Endothelial cell of umbilical vein (primary cell): ENCODE data around the gene DLL1. TPM values are rescaled to one million over a fixed set of nuclear protein-coding genes. Genes with fewer than 3 reads are reported as not detected.

Experiments
- BruUV-seq: library from RNA; stranded (reverse); fragments of 400-500 nt; replicated peaks from 2 replicates; lab custom pipeline; 2021; lab: Mats Ljungman, UMichigan
- CTCF ChIA-PET: fragments of 300-600, 350-600 bp; sonication (Branson Sonifier 250); formaldehyde crosslinking; loops from one replicate; lab custom pipeline; 2021; ENCODE audit warnings: antibody characterized with exemption, inconsistent platforms; lab: Charles Lee
- POLR2A ChIA-PET: fragments of 300-600, 350-600 bp; sonication (Branson Sonifier 250); formaldehyde crosslinking; loops from one replicate; lab custom pipeline; 2021; ENCODE audit warnings: antibody characterized with exemption, inconsistent platforms; lab: Charles Lee
- DNase-seq: peaks from one replicate; pipeline ENCODE4 v3.0.0-alpha.2; 2011; ENCODE audit warnings: low read depth, low spot score
- FAIRE-seq: peaks from 2 replicates; lab custom pipeline; 2011; peaks lifted over from hg19 to GRCh38; lab: Jason Lieb, UNC
- H2AFZ ChIP-seq: 2 replicates; pipeline ENCODE4 v1.6.0; 2012; ENCODE audit warnings: low read depth, low read length, control low read depth, inconsistent platforms
- H3K27ac ChIP-seq: 2 replicates; pipeline ENCODE4 v1.5.1; 2011; ENCODE audit warnings: low read depth, mild to moderate bottlenecking, control low read depth, low read length, moderate library complexity; ENCODE audit not compliant: insufficient read depth
- H3K27me3 ChIP-seq, 2 experiments: 2 replicates each; pipeline versions ENCODE4 v1.6.0 to v1.6.1; 2011; ENCODE audit warnings: low read length in 2 of 2, mixed read lengths in 1 of 2; ENCODE audit not compliant: control insufficient read depth in 2 of 2, insufficient read depth in 2 of 2
- H3K36me3 ChIP-seq, 2 experiments: 2 replicates in 1 of 2; 3 replicates in 1 of 2; pipeline ENCODE4 v1.5.1; 2011; ENCODE audit warnings: low read length in 2 of 2, mild to moderate bottlenecking in 1 of 2, moderate library complexity in 1 of 2; ENCODE audit not compliant: control insufficient read depth in 2 of 2, insufficient read depth in 2 of 2; ENCODE audit errors: extremely low read depth in 1 of 2
- H3K4me1 ChIP-seq: 3 replicates; pipeline ENCODE4 v1.5.1; 2011; ENCODE audit warnings: mild to moderate bottlenecking, low read length; ENCODE audit not compliant: control insufficient read depth, insufficient read depth; ENCODE audit errors: extremely low read depth
- H3K4me2 ChIP-seq: 2 replicates; pipeline ENCODE4 v1.6.1; 2011; ENCODE audit warnings: low read length, control low read depth, mixed read lengths; ENCODE audit not compliant: insufficient read depth
- H3K4me3 ChIP-seq, 3 experiments: fragments of 200-600 bp in 1 of 3; sonication (generic), shearing (Covaris generic) in 1 of 3; replicated peaks in 1 of 3; 2 replicates each; pipeline ENCODE4 v1.5.1; 2011 to 2016; ENCODE audit warnings: control low read depth in 3 of 3, low read length in 3 of 3, mild to moderate bottlenecking in 2 of 3, inconsistent platforms in 1 of 3, low read depth in 1 of 3, moderate library complexity in 1 of 3; ENCODE audit not compliant: insufficient read depth in 1 of 3
- H3K79me2 ChIP-seq: 2 replicates; pipeline ENCODE4 v1.6.0; 2012; ENCODE audit warnings: low read length, inconsistent platforms; ENCODE audit not compliant: control insufficient read depth, insufficient read depth
- H3K9ac ChIP-seq: replicated peaks from 2 replicates; pipeline ENCODE3; 2011; ENCODE audit warnings: low read length, control low read depth; ENCODE audit not compliant: insufficient read depth; ENCODE audit errors: extremely low read depth
- H3K9me1 ChIP-seq: replicated peaks from 3 replicates; pipeline ENCODE4 v1.6.0; 2011; ENCODE audit warnings: mild to moderate bottlenecking, low read length; ENCODE audit not compliant: control insufficient read depth, insufficient read depth; ENCODE audit errors: extremely low read depth
- H3K9me3 ChIP-seq: replicated peaks from 2 replicates; pipeline ENCODE4 v1.5.1; 2012; ENCODE audit warnings: low read length, inconsistent platforms; ENCODE audit not compliant: control insufficient read depth, insufficient read depth
- H4K20me1 ChIP-seq: replicated peaks from 2 replicates; pipeline ENCODE3; 2011; ENCODE audit warnings: mild to moderate bottlenecking, low read length; ENCODE audit not compliant: control insufficient read depth, insufficient read depth; ENCODE audit errors: extremely low read depth
- EZH2 ChIP-seq: IDR thresholded peaks from 2 replicates; pipeline ENCODE4 v1.6.1; 2012; ENCODE audit warnings: borderline replicate concordance, low read depth, mild to moderate bottlenecking, moderate library complexity, low read length, inconsistent platforms; ENCODE audit not compliant: severe bottlenecking
- JUN ChIP-seq: IDR thresholded peaks from 2 replicates; pipeline ENCODE4 v1.6.1; 2011; ENCODE audit warnings: borderline replicate concordance, low read depth; ENCODE audit not compliant: insufficient read length, insufficient read depth
- MYC ChIP-seq: IDR thresholded peaks from one replicate; pipeline ENCODE4 v1.6.1; 2011; ENCODE audit warnings: mild to moderate bottlenecking, low read depth, low read length
- POLR2AphosphoS5 ChIP-seq: IDR thresholded peaks from 2 replicates; pipeline ENCODE4 v1.6.1; 2012; ENCODE audit warnings: low read depth, mild to moderate bottlenecking, control low read depth, low read length, moderate library complexity; ENCODE audit not compliant: insufficient read depth
- dilution Hi-C: fragments of 300-500 bp; cut with MboI; formaldehyde crosslinking; loops from one replicate; pipeline ENCODE4 v1.15.0; 2019; ENCODE audit warnings: low sequenced_read_pairs; ENCODE audit not compliant: extremely low pct_ligation_motif_present
- intact Hi-C: fragments of 100-400 bp; cut with micrococcal nuclease; formaldehyde crosslinking; loops from one replicate; pipeline ENCODE4 v1.10.0; 2022
- polyA plus RNA-seq, 4 experiments: library from polyadenylated mRNA; depleted of rRNA in 3 of 4; stranded (reverse) in 3 of 4; unstranded in 1 of 4; fragments of >200 nt; gene quantifications; 2 replicates each; pipeline versions ENCODE4 v1.2.1 to v1.2.3, GENCODE V29; 2011 to 2012; ENCODE audit warnings: missing spikeins in 1 of 4
- total RNA-seq: library from RNA; stranded (reverse); gene quantifications from 2 replicates; pipeline ENCODE4 v1.2.3, GENCODE V29; 2021

DLL1 gene
- total and polyA plus RNA-seq, 2 donors (not counting 3 experiments of a cell fraction or from before 2014, with no cell fraction given) = 1.4 to 2.3 TPM

DNA sequence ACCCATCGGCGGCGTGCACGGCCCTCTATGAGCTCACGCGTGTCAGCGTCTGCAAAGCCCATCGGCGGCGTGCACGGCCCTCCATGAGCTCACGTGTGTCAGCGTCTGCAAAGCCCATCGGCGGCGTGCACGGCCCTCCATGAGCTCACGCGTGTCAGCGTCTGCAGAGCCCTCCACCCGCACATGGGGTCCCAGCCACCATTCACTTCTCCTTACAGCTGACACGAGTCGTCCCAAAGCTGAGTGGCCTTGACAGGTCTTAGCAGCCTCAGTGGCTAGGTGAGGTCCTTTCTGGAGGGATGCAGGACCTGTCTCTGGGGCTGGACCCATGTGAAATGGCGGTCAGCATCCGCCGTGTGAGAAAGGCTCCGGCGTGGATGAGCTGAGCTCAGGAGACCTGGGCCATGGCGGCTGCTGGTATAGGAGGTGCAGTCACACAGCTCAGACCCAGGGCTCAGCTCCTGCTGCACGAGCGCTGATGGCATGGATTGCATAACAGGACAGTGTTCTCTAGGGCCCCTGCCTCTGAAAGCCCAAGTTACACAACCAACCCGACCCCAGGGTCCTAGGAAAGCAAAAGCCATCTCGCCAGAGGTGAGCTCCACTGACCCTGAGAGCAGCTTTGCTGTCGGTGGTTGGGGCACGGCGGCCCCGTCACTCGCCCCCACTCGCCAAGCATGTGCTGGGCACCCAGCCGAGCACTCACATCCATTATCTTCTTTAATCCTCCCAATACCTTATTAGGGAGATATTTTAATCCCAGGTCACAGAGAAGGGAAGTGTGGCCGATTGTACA, 38.9 kb downstream of the DLL1 start:
- no peaks in the 10 kb centered on the region for H4K20me1 ChIP-seq
- no peak for FAIRE-seq
- H3K9me1 ChIP-seq = no peaks in the 10 kb centered on the region
- no TSS peak for BruUV-seq
- no peaks in the 10 kb centered on the region for H3K36me3 ChIP-seq
- DNase-seq = no peak
- H3K27ac ChIP-seq = no peak overlapping the region
- dilution Hi-C loops = no loop called here
- H2AFZ ChIP-seq = no peak overlapping the region
- no peak overlapping the region for H3K9ac ChIP-seq
- TF ChIP-seq EZH2 (no peak), MYC (no peak), JUN (no peak)
- ChIA-PET CTCF (interaction anchor here (1.0 to 1.5 kb wide), 2 partner anchors 9 to 420 kb away, joined by 3 to 6 read pairs; no protein-coding TSS in a partner anchor), POLR2A (no interaction called here)
- intact Hi-C loops = no loop called here
- no peak overlapping the region for H3K4me2 ChIP-seq
- H3K4me3 ChIP-seq = no peak overlapping the region
- no peaks in the 10 kb centered on the region for H3K27me3 ChIP-seq
- H3K79me2 ChIP-seq = no peaks in the 10 kb centered on the region
- H3K4me1 ChIP-seq = no peaks in the 10 kb centered on the region
- H3K9me3 ChIP-seq = no peaks in the 10 kb centered on the region

DNA sequence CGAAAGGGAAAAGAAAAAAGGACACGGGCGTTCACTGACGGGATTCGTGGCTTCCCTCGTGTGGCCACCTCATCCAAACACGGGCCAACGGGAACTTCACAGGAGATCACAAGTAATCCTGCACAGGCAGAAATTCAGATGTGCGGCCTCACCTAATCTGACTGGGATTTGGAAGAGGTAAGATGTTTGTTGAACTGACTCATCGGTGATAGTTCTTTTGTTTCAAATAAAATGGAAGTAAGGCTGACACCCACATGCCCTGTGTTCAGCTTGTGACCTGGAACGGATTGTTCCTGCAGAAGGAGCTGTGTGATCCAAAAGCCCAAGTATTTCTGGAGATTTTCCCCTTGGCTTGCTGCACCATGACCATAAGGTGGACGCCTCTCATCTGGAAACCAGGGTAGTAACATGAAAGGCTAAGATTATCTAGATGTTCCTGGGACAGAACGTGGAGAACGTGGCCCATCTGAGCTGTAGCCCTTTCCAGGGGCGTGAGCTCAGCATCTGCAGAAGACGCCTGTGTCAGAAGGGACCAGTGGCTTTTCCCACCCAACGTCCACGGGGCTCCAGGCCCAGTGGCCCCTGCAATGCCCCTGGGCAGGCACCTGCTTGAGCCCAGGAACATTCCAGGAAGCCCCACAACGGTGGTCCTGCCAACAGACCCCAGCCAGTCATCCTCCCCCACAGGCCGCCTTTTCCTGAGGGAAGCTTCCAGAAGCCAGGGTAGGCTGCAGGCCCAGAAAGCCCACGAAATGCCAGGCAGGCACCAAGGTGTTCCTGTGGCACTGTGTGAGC, 39.7 kb downstream of the DLL1 start:
- Histone ChIP-seq H2AFZ (no peak overlapping the region), H3K9ac (no peak overlapping the region)
- dilution Hi-C loops = no loop called here

More for the DNA sequence above, 39.7 kb downstream of the DLL1 start:
- Histone ChIP-seq H3K36me3 (no peaks in the 10 kb centered on the region), H4K20me1 (no peaks in the 10 kb centered on the region), H3K27ac (no peak overlapping the region), H3K79me2 (no peaks in the 10 kb centered on the region), H3K9me1 (no peaks in the 10 kb centered on the region), H3K9me3 (no peaks in the 10 kb centered on the region), H3K4me1 (no peaks in the 10 kb centered on the region), H3K27me3 (no peaks in the 10 kb centered on the region), H3K4me2 (no peak overlapping the region), H3K4me3 (no peak overlapping the region)
- CTCF ChIA-PET = interaction anchor here (1.0 to 1.5 kb wide), 3 partner anchors 10 to 419 kb away, joined by 3 to 6 read pairs (median 3); no protein-coding TSS in a partner anchor
- no peak for FAIRE-seq
- BruUV-seq = no TSS peak
- DNase-seq = no peak
- POLR2A ChIA-PET = no interaction called here
- TF ChIP-seq POLR2AphosphoS5 (no peak), EZH2 (no peak)
- intact Hi-C loops = no loop called here
